Germinal center (tissue), 1 donor: ENCODE data around the gene PANX2.

Source experiments
- DNase-seq: peaks from one replicate; pipeline ENCODE4 v3.0.0; 2012; ENCODE audit warnings: mixed read lengths, low spot score

PANX2 gene

GRCh38 chr22:50216055-50216683 lies 45.6 kb downstream of the PANX2 start:
- DNase-seq: no peak

GRCh38 chr22:50216684-50217520 lies 46.4 kb downstream of the PANX2 start:
- DNase-seq: no peak

GRCh38 chr22:50217543-50218152 lies 47.1 kb downstream of the PANX2 start:
- DNase-seq: no peak

GRCh38 chr22:50218153-50218995 lies 47.8 kb downstream of the PANX2 start:
- no peak for DNase-seq

- DNase-seq: no peak
These were observed 48.6 kb downstream of the PANX2 start for GRCh38 chr22:50218996-50219727.

GRCh38 chr22:50219800-50220602 lies 49.5 kb downstream of the PANX2 start:
- DNase-seq: no peak

GRCh38 chr22:50220603-50221409 lies 50.3 kb downstream of the PANX2 start:
- DNase-seq: no peak

GRCh38 chr22:50221410-50222300 lies 51.1 kb downstream of the PANX2 start:
- no peak for DNase-seq

GRCh38 chr22:50222508-50222907 lies 52.0 kb downstream of the PANX2 start:
- DNase-seq: no peak

GRCh38 chr22:50224071-50224470 lies 53.5 kb downstream of the PANX2 start:
- DNase-seq: no peak

GRCh38 chr22:50225200-50225969 lies 54.9 kb downstream of the PANX2 start:
- no peak for DNase-seq

GRCh38 chr22:50226063-50226874 lies 55.7 kb downstream of the PANX2 start:
- DNase-seq: no peak

- no peak for DNase-seq
These were observed 56.3 kb downstream of the PANX2 start for GRCh38 chr22:50226875-50227165.

GRCh38 chr22:50227579-50228215 lies 57.2 kb downstream of the PANX2 start:
- DNase-seq: no peak

- no peak for DNase-seq
These were observed 57.8 kb downstream of the PANX2 start for GRCh38 chr22:50228366-50228765.

- DNase-seq: no peak
These were observed 58.8 kb downstream of the PANX2 start for GRCh38 chr22:50229370-50229769.
